Activated effector memory CD4-positive, alpha-beta T cell treated with Interleukin-2 at 50 U/mL for 16 hours (primary cell): ENCODE measurements around the gene SMARCC2.
"Not testable (repeated sequence)": the region's sequence is repeated elsewhere in the genome, so short reads cannot be mapped to it uniquely, and the experiment has no call there.

Source experiments
- DNase-seq: peaks from one replicate; pipeline ENCODE4 v3.0.0-alpha.2; 2020

SMARCC2 gene

DNA sequence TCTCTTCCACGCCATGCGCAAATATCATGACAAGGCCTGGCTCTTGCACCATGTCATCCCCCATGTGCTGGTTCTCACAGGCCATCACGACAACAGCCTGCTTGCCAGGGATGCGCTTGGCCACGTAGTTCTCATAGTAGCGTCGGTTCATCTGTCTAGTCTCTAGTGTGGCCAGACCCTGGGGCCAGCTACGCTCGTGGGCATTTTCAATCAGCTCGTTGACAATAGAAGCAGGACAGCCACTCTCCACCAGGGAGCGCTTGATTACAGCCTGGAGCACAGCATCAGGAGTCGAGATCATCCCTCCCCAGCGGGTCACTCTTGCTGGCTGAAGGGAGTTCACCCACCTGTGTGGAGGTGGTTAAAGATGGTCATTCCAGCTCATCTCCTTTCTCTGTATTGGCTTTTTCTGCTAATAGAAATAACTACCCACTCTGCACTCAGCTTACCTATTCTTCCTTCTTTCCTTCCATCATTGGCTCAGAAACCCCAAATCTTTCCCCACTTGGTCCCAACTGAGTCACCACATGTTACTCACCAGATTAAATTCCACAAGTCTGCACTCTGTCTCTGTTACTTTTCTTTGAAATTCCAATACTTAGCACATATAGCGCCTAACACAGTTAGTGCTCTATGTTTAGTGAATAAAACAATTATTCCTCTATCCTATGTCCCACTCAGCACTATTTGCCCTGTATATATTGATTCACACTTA lies 17.3 kb upstream of the SMARCC2 start:
- DNase-seq: no peak

DNA sequence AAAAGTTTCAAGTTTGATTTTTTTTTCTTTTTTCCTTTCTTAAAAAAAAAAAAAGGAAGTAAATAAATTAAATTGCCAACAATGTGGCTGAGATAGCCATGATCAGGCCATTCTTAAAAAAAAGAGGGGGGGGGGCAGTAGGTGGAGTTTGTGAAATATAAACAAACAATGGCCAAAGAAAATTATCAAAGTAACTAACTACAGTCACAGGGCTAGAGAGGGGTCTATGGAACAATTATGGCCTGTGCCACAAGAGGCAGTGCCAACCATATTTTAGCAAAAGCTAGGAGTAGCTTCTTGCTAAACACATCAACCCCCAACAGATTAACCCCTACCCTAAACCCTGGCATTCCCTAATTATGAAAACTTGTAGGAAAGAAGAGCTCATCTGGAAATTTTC lies 16.2 kb upstream of the SMARCC2 start:
- DNase-seq: no peak

DNA sequence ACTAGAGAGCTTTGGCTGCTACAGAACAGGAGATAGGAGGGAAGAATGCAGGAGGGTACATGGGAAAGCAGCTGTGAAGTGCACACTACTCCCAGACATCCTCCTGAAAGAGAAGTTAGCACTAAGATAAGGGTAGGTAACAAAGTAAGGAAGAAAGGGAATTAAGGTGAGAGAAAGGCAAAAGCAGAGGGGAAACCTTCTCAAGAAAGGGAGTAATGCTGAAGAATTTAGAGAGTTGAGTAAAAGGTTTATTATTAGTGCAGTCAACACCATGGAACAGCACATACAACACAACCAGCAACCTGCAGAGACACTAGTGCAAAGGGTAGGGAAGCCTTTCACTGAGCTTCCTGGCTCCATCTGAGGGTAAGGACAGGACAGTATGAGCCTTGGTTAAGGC lies 15.0 kb upstream of the SMARCC2 start:
- DNase-seq: no peak

DNA sequence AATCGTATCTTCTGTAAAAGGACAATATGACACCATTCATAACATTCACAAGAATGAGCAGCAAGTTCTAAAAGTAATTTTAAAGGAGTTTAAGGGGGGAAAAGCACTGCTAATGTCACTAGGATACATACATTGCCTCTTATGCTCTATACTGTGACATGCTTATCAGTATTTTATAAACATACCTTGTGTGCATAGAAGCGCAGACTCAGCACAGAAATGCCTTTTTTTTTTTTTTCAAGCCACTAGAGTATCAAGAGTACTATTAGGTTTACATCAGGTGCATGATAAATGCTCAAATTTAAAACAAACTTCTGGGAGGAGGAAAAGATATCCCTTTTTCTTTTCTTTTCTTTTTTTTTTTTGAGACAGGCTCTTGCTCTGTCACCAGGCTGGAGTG lies 13.6 kb upstream of the SMARCC2 start:
- DNase-seq: no peak

DNA sequence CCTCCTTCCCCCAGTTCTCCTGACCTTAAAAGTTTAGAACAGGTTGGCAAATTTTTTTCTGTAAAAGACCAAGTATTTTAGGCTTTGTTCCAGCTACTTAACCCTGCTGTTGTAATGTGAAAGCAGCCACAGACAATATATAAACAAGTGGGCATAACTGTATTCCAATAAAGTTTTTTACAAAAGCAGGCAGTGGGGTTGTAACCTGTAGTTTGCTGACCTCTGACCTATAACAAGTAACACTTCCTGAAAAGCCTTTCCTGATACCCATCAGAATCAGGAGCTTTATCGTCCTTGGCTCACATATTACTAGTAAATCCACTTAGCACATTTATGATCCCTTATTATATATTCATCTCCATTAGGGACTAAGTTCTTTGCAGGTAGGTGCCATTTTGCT lies 13.1 kb upstream of the SMARCC2 start:
- DNase-seq: no peak

DNA sequence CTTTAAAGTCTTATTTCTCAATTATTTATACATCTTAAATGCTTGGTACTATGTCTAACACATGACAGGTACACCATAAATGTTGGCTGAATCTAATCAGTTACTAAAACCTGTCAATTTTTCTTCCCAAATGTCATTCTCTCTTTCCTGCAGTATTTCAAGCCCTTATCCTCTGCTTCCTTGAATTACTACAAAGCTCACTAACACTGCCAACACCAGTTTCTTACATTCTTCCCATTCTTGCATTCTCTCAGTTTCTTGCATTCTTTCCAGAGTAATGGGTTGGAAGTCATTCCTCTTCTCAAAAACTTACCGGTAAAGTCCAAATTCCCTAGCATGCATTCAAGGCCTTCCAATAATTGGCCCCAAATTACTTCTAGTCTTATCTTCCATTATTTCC lies 9.6 kb upstream of the SMARCC2 start:
- DNase-seq: no peak

DNA sequence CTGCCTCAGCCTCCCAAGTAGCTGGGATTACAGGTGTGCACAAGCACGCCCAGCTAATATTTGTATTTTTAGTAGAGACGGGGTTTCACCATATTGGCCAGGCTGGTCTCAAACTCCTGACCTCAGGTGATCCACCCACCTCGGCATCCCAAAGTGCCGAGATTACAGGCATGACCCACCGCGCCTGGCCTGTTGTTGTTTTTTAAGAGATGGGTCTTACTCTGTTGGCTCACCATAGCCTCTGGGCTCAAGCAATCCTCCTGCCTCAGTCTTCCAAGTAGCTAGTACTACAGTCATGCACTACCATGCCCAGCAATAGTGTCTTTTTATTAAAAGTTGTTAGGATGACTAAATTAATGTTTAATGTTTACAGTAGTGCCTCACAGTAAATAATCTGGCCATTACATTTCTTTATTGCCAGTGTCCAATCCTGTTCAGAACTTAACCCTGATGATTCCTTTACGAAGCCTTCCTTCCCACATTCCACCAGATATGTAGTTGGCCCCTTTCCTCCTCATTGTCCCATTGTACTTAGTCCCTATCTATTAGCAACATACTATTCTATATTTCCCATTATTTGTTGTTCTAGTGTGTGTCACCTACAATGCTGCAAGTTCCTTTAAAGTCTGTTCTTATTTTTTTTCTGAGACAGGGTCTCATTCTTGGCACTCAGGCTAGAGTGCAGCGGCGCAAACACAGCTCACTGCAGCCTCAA lies 8.8 kb upstream of the SMARCC2 start:
- DNase-seq: no peak

DNA sequence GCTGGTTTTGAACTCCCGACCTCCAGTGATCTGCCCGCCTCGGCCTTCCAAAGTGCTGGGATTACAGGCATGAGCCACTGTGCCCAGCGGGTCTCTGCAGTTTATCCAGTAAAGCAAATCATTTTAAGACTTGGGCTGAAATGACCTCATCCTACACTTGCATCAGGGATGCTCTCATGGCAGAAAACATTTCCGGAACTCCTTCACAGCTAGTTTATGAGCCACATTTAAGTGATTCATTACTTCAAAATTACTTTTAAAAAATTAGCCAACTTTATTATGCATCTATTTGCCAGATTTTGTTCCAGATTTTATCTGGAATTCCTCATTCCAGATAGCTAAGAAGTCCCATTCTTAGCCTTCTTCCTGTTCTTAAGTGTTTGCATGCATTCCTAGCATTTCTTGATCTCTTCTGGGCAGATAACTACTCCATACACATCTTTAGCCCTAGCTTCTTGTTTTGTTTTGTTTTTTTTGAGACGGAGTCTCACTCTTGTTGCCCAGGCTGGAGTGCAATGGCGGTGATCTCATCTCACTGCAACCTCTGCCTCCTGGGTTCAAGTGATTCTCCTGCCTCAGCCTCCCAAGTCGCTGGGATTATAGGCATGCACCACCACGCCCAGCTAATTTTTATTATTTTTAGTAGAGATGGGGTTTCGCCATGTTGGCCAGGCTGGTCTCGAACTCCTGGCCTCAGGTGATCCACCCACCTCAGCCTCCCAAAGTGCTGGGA lies 7.7 kb upstream of the SMARCC2 start:
- not testable (repeated sequence) for DNase-seq

DNA sequence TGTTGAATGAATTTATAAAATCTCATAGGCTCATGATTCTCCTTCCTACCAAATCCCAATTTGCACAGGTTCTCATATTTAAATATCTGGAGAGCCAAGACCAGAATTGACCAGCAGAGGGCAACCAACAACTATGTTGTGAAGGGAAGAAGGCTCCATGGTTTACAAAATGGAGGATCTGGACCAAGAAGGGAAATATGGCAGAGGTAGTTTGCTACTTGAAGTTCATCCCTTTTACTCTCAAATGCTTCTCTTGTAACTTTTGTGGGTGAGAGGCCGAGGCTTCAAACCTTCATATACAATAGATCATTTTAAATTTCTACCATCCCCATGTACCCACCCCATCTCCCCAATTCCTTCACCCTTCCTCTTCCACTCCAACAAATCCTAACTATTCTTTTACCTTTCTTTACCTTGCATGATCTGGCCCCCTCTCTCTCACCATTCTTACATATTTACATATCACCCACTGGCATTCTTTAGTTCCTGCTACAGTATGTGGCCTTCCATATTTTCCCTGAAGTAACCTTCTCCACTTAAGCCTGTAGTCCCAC lies 3.8 kb upstream of the SMARCC2 start:
- peak; percentile 34 for DNase-seq

DNA sequence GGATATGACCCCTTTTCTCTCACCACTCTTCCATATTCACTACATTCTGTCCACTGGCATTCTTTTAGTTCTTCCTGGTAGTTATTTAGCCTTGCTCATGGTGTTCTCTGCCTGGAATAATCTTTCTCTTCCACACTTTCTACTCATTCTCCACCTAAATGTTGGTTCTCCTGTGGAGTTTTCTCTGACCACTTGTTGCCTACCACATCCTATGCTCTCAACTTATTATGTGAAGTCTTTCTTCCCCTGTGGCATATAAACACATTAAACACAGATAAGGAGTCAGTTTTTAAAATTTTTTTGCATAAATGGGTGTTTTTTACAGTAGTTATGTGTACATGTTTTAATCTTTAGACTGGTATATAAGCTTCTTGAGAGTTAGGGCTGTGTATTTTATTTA lies 3.3 kb upstream of the SMARCC2 start:
- DNase-seq: no peak

DNA sequence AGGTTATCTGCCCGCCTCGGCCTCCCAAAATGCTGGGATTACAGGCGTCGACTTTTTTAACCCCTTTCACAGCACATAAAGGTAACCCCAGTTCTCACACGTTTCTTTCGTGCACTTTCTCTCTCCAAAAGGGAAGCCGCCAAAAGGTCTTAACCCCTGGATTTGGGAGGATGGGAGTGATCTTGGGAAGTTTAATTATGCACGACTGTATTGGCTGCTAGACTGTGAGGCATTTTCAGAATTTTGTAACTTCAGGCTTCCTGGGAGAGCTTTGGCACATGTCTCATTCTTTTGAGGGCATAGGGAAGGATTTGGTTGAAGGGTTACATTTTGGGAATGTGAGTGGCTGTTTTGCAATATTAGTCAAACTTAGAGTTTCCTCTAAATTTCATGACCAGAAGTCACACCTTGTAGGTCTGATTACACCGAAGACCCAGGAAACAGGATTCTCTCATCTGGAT lies 1.4 kb upstream of the SMARCC2 start:
- DNase-seq: no peak

DNA sequence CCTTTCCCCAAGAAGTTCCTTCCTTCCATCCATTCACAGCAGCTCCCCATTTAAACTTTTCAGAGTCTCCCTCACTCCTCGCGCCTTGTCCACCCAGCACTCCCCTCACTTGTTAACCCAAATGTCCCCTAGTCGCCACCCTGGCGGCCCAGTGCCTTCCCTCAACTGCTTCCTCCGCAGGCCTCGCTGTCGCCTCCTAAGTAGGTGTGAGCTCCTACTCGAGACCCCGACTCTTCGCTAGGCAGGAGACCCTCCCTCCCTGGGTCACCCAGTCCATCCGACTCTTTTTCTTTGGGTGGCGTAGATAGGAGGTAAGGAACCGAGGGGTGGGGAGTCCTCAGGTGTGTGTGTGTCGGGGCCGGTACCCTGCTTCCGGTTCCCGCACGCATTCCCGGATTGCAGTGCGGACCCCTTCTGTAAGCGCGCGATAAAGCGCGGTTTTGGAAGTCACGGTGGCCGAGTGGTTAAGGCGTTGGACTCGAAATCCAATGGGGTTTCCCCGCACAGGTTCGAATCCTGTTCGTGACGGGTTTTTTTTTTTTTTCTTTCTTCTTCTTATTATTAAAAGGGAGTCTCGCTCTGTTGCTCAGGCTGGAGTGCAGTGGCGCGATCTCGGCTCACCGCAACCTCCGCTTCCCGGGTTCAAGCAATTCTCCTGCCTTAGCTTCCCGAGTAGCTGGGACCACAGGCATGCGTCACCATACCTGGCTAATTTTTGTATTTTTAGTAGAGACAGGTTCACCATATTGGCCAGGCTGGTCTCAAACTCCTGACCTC lies 823 bp upstream of the SMARCC2 start:
- DNase-seq: peak; percentile 59

DNA sequence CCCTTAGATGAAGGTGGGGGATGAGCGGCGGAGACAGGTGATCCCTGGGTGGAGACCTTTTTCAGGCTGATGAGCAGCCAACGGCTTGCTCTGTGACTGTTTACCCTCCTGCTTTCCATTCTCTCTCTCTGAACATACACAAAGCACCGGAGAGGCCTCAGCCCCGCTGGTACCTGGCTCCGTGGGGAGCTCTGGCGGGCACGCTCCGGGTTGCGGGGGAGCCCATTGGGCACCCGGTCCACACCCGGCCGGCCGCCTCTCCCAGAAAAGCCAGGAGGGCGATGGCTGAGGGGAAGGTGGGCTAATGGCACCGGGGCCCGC lies 545 bp downstream of the SMARCC2 start:
- no peak for DNase-seq

DNA sequence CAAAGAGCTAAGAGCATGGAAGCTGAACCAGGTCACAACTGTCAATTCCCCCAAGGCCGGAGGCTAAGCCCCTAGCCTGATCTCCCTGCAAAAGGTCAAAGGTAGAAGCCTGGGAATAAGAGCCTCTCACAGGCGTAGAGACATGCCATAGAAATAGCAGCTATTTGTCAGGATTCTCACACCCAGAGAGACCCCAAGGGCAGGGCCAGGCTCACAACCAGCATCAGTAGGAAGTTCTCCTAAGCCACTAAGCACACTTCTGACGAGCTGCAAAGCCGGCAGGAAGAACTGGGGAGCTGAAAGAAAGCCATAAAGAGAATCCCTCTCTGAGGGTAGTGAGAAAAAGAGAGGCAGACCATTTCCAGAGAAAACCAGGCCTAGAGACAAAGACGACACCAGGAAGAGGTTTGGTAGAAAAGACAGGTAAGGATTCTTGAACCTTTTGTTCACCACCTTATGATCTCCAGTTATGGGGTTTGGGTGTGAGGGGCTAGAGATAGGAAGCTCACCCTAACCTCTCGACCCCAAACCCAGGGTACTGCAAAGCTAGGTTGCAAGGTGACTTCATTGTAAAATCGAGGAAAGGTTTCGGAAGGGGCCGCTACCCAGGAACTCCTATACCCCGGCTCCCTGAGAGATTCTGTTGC lies 1.0 kb downstream of the SMARCC2 start:
- no peak for DNase-seq

DNA sequence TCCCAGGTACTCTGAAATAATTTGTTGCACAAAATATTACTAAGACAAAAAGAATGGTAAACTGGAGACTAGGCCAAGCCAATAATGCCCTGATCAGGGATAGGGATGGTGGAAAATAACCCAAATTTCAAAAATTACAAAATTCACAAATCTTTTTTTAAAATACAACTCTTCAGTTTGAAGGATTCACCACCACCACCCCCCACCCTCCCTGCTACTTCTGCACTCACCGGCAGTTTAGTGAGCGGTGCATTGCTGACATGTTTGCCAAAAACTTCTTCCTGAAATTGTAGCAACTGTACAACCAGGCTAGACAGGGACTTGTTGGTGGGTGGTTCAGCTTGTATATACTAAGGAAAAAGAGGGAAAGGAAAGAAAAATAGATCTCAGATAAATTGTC lies 2.3 kb downstream of the SMARCC2 start:
- no peak for DNase-seq

DNA sequence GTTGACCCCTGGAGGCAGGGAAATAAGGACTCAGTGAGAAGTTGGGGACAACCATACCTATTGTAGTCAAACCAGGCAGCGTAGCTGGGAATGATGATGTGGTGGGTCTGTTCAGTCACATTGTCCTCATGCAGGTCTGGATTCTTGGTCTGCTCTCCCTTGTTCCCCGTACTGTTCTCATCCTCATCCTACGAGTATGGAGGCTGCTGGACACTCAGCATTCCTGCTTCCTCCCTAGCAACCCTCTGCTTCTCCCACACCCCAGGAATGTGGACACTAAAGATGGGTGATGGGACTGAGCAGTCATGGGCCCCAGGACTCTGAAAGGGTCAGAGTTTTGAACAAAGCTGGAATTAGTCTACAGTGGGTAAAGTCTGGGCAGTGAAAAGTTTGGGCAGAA lies 10.9 kb downstream of the SMARCC2 start:
- no peak for DNase-seq

DNA sequence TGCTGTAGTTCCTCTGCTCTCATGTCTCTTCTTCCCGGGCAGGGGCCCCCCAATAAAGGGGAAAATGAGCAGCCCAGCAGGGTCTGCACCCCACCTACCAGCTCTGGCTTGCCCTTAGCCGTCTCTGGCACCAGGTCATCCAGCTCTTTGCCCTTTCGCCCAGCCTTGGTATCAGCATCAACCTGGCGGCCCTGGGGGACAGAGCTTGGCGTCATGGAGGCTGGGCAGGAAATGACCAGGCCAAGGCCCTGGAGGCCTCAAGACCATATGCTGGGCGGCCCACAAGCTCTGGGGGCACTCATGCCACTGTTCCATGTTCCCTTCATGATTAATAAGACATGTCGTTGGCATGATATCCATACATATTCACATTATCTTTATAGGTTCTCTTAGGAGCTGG lies 16.4 kb downstream of the SMARCC2 start:
- DNase-seq: no peak

DNA sequence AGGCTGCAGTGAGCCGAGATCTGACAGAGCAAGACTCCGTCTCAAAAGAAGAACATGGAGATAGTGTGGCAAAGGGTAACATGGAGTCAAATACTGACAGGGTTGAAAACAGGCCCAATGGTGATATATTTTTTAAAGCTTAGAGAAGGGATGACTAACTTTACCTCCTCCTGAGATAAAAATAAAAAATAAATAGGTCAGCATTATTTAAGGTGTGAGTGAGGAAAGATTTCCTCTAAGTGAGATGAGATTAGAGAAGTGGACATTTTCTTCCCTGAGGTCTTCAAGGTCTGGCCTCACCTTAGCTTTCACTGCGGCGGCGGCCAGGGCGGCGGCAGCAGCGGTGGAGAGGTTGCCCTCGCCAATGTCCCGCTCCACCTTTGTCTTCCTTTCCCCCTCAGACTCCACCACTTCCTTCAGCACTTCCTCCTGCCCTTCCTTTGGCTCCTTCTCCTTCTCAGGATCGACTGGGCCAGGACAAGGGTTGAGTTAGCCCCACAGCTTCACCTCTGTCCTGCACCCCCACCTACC lies 20.0 kb downstream of the SMARCC2 start:
- no peak for DNase-seq

DNA sequence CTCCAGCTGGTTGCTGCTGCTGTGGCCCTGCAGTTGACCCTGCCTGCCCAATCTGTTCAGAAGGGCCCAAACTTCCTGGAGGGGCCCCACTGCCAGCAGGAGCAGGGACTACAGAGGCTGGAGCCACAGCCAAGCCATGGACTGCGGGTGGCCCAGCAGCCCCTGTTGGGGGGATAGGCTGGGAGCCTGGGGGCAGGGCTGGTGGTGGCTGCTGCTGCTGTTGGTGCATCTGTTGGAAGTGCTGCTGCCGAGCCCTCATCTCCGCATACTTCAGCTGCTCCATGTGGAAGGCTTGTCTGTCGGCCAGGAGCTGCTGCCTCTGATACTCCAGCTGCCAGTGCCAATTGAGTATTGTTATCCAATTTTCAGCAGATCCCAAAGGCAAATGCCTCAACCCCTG lies 23.9 kb downstream of the SMARCC2 start:
- no peak for DNase-seq

DNA sequence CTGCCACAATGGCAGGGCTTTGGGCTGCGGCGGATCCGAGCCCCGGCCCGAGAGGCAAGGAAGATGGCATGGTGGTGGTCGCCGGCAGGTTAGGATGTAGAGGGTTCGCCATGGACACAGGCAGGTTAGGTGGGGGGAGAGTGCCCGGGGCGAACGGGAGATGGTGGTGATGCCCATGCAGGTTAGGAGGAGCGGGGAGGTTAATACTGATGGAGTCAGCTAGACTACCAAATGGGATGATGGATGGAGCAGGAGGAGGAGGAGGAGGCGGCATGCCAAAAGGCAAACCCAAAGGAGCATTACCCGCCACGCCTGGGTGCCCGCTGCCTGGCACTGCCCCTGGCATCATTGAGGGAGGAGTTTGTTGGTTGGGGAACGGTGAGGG lies 24.9 kb downstream of the SMARCC2 start:
- no peak for DNase-seq

DNA sequence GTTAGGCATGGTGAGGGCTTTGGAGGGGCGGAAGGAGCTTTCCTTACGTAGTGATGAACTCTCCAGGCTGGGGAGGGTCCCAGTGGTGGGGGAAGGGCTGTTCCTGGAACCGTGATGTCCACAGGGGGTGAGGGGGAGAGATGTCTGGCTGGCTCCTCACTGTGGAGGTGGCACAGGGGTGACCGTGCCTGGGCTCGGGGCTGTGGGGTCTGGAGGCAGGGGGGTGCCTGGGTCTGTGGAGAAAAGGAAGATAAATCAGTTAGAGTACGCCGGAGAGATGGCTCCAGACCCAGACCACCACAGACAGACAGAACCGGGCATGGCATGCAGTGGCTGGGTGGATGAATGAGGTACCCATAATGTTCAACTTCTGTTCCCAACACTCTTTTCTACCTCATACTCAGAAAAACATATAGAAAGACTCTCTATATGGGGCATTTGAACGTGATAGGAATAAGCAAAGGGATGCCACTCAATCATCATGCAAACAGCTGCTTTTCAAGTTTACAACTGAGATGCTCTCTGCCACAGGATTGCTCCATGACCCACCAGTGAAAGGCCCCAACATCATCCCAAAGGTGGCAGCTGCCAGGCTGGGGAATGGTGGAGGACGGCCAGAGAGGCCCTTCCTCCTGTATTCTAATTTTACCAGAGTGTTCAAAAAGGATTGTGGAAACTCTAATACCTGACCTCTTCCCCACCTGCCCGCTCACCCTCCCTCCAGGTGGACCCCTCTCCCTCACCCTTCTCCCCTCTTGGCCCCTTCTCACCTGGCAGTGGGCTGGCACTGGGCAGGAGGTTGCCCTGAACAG lies 25.5 kb downstream of the SMARCC2 start:
- no peak for DNase-seq
